ENCODE results near the gene CYP46A1. TPM values are rescaled to one million over a fixed set of nuclear protein-coding genes. Genes with fewer than 3 reads are reported as not detected.
"Not testable (repeated sequence)": the region's sequence is repeated elsewhere in the genome, so short reads cannot be mapped to it uniquely, and the experiment has no call there.

Gene CYP46A1
- total RNA-seq = 1 to 10 TPM; 4.2 to 4.6 TPM
- 2.5 TPM for polyA plus RNA-seq (ENCODE audit: insufficient read depth, low read depth, low replicate concordance)
- long read RNA-seq, donor 1 = 0 reads
- long read RNA-seq, donor 2 = 0 reads

- no peaks in the 10 kb centered on the region for H3K27me3 ChIP-seq
- intact Hi-C loops (cut with DNase I; ENCODE audit: low total_unique reads) = no loop called here
- peaks cover 9% of the 10 kb centered on the region for H3K4me1 ChIP-seq
- no peaks in the 10 kb centered on the region for H3K36me3 ChIP-seq (ENCODE audit: low read depth, missing control alignments)
- peak within 1 kb of the TSS; percentile 70 to 95 for H3K4me3 ChIP-seq
- DNase-seq = peak; percentile 100
- WGBS, 2 donors = 0 to 1% methylated on average over 16 to 45 of the region's 83 CpGs
- TF ChIP-seq POLR2A (IDR thresholded peaks at IDR 0.05) (no peak), CTCF (IDR thresholded peaks at IDR 0.05) (peak in 2 of 3 experiments; percentile 10 to 16)
- no peaks in the 10 kb centered on the region for H3K9me3 ChIP-seq
- H3K27ac ChIP-seq = peak within 1 kb of the TSS; percentile 77 to 88
Observed at GRCh38 chr14:99683619-99684409, at the start of gene CYP46A1. TSS of gene CYP46A1 (plus strand) at chr14:99684298. CDS start at chr14:99684418, 120 bp downstream.

GRCh38 chr14:99634443-99634842 is 49.7 kb upstream of the CYP46A1 start:
- TF ChIP-seq CTCF (IDR thresholded peaks at IDR 0.05) (no peak), POLR2A (IDR thresholded peaks at IDR 0.05) (no peak)
- Histone ChIP-seq H3K27me3 (no peaks in the 10 kb centered on the region), H3K27ac (no peak overlapping the region), H3K4me1 (no peaks in the 10 kb centered on the region), H3K4me3 (no peak overlapping the region), H3K9me3 (no peaks in the 10 kb centered on the region), H3K36me3 (ENCODE audit: low read depth, missing control alignments) (no peaks in the 10 kb centered on the region)
- 78 to 93% methylated on average over 10 of the region's 10 CpGs for WGBS, 2 donors
- intact Hi-C loops (cut with DNase I; ENCODE audit: low total_unique reads) = no loop called here
- no peak for DNase-seq

GRCh38 chr14:99635116-99635515 is 49.0 kb upstream of the CYP46A1 start:
- H3K36me3 ChIP-seq (ENCODE audit: low read depth, missing control alignments) = no peaks in the 10 kb centered on the region
- DNase-seq = no peak
- no peaks in the 10 kb centered on the region for H3K4me1 ChIP-seq
- no peaks in the 10 kb centered on the region for H3K9me3 ChIP-seq
- H3K27ac ChIP-seq = no peak overlapping the region
- WGBS, 2 donors = 80 to 82% methylated on average over 8 of the region's 8 CpGs
- no peak overlapping the region for H3K4me3 ChIP-seq
- intact Hi-C loops (cut with DNase I; ENCODE audit: low total_unique reads) = no loop called here
- TF ChIP-seq POLR2A (IDR thresholded peaks at IDR 0.05) (no peak), CTCF (IDR thresholded peaks at IDR 0.05) (no peak)
- no peaks in the 10 kb centered on the region for H3K27me3 ChIP-seq

GRCh38 chr14:99636487-99636886 is 47.6 kb upstream of the CYP46A1 start:
- no peaks in the 10 kb centered on the region for H3K9me3 ChIP-seq
- no peaks in the 10 kb centered on the region for H3K27me3 ChIP-seq
- TF ChIP-seq CTCF (IDR thresholded peaks at IDR 0.05) = no peak
- H3K4me1 ChIP-seq = no peaks in the 10 kb centered on the region
- no peak overlapping the region for H3K4me3 ChIP-seq
- DNase-seq = no peak
- no peaks in the 10 kb centered on the region for H3K36me3 ChIP-seq (ENCODE audit: low read depth, missing control alignments)
- H3K27ac ChIP-seq = no peak overlapping the region
- intact Hi-C loops (cut with DNase I; ENCODE audit: low total_unique reads) = no loop called here
- WGBS, 2 donors = 80 to 92% methylated on average over 5 of the region's 5 CpGs

- 90 to 94% methylated on average over 7 of the region's 7 CpGs for whole genome bisulfite sequencing, 2 donors
- Histone ChIP-seq H3K4me1 (no peaks in the 10 kb centered on the region), H3K27me3 (no peaks in the 10 kb centered on the region), H3K4me3 (no peak overlapping the region), H3K27ac (no peak overlapping the region), H3K36me3 (ENCODE audit: low read depth, missing control alignments) (no peaks in the 10 kb centered on the region), H3K9me3 (no peaks in the 10 kb centered on the region)
- TF ChIP-seq CTCF (IDR thresholded peaks at IDR 0.05) (no peak), POLR2A (IDR thresholded peaks at IDR 0.05) (no peak)
- intact Hi-C loops (cut with DNase I; ENCODE audit: low total_unique reads) = no loop called here
- DNase-seq = no peak
Observed at GRCh38 chr14:99637624-99638023, 46.5 kb upstream of the CYP46A1 start.

GRCh38 chr14:99642771-99643170 is 41.3 kb upstream of the CYP46A1 start:
- H3K4me1 ChIP-seq; DNase-seq; H3K27ac ChIP-seq; H3K9me3 ChIP-seq; H3K27me3 ChIP-seq; intact Hi-C loops (cut with DNase I; ENCODE audit: low total_unique reads); H3K4me3 ChIP-seq; H3K36me3 ChIP-seq (ENCODE audit: low read depth, missing control alignments): not testable (repeated sequence)
- 91 to 95% methylated on average over 5 of the region's 5 CpGs for WGBS, 2 donors
